HG02943 (cell line): Measurements from ENCODE around the gene SLC16A3.
A peak's percentile ranks its signal among the peaks of the same experiment; 100 is the strongest.
"Not testable (repeated sequence)": the region's sequence is repeated elsewhere in the genome, so short reads cannot be mapped to it uniquely, and the experiment has no call there.

Experiments
- ATAC-seq: cut with Tn5 transposase; IDR thresholded peaks from one replicate; pipeline ENCODE4 v1.9.1; 2021; ENCODE audit warnings: mild to moderate bottlenecking, low read depth, moderate library complexity; ENCODE audit not compliant: unreplicated experiment

Gene SLC16A3

GRCh38 chr17:82259972-82260961, 31.4 kb downstream of the SLC16A3 start:
- not testable (repeated sequence) for ATAC-seq

- no peak for ATAC-seq
Measured at GRCh38 chr17:82262344-82262743, 33.5 kb downstream of the SLC16A3 start.

DNA sequence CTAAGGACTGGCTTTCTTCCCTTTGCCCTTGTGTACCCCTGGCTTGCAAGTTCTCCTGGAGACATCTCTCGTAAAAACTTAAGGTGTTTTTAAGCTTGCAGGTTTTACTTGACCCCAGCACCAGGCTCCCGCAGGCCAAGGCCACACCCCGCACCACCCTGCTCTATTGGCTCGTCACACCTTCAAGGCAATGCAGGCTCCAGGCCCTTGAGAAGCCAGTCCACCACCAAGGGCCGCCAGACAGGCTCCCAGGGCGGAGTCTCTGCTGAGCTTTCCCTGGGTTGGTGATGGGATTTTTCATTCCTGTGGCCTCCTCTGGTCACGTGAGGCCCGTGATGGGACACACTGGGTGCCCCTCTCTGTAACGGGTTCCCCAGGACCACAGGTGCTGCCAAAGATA, 34.8 kb downstream of the SLC16A3 start:
- no peak for ATAC-seq

- ATAC-seq, result no peak
Measured at GRCh38 chr17:82266142-82266541, 37.3 kb downstream of the SLC16A3 start.

- ATAC-seq, result no peak
Measured at GRCh38 chr17:82267575-82268379, 38.9 kb downstream of the SLC16A3 start.

DNA sequence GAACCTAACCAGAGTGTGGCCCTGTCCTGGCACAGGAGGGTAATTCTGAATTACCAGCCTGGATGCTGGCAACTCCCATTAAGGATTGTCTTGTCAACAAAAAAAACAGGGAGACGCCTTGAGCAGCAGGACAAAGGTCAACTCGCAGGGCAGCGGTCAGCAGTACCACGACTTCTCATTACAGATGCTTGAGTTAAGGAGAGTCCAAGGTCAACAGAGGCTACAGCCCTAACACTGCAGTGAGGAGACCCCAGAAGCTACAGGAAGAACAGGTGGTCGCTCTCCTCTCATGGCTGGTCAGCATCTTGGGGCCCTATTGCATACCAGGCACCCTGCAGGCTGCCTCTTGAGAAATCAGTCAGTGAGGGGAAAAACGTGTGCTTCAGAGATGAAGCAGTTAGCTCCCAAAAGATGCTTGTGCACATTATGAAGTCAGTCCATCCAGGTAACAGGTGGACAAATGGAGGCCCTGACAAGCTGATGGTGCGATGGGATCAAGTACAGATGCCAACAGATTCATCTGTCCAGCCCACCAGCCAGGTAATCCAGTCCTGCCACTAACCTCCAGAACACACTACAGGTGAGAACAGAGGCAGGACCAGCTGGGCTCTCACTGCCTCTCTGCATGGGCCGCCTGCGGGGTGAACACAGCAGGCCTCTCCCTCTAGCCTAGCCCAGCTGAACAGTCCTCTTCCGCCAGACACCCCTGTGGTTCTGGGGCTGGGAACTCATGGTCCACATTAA, 40.5 kb downstream of the SLC16A3 start:
- no peak for ATAC-seq

- ATAC-seq, result no peak
Measured at GRCh38 chr17:82269882-82270500, 41.1 kb downstream of the SLC16A3 start.

DNA sequence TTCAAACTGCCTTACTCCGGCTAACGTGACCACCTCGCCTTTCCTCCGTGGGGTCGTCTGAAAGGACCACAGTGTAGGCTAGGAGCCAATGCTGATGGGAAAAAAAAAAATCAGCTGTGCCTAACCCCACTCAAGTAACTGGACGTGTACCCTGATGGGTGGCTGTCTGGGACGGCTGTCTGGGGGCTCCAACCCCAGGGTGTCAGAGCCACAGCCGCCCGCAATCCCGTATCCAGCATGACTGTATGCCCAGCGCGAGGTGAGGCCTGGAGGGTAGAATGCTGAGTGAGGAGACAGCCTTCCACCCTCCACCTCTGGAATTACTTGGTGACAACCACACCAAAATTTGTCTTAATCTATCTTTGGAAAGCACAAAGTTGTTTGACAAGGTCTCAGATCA, 41.8 kb downstream of the SLC16A3 start:
- no peak for ATAC-seq

DNA sequence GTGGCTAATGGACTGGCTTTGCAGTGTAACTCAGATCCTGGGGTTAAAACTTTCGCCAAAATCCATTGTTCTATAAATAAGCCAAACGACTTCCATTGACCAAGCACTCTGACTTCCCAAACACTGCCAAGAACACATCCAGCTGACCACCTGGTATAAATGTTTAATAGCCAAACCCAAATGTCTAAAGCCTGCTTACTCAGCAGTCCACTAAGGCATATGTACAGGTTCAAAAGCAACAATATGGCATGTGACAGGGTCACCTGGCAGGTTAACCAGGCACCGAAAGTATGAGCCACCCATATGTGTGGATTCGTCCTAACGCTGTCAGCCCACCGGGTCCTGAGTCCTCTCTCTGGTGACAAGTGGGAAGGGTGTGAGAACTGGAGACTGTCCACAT, 42.6 kb downstream of the SLC16A3 start:
- no peak for ATAC-seq

GRCh38 chr17:82272495-82273326, 43.9 kb downstream of the SLC16A3 start:
- no peak for ATAC-seq

- peak; percentile 63 for ATAC-seq
Measured at GRCh38 chr17:82273327-82274133, 44.7 kb downstream of the SLC16A3 start, which contains the start of gene CSNK1D. CSNK1D (minus strand) TSS chr17:82273700; CDS start chr17:82273381, 319 bp downstream.

- no peak for ATAC-seq
Measured at GRCh38 chr17:82274134-82275020, 45.5 kb downstream of the SLC16A3 start.

- ATAC-seq, result no peak
Measured at GRCh38 chr17:82275326-82275725, 46.5 kb downstream of the SLC16A3 start.

- ATAC-seq, result no peak
Measured at GRCh38 chr17:82276938-82277337, 48.1 kb downstream of the SLC16A3 start.

- no peak for ATAC-seq
Measured at GRCh38 chr17:82277851-82278250, 49.0 kb downstream of the SLC16A3 start.

- no peak for ATAC-seq
Measured at GRCh38 chr17:82278308-82278707, 49.5 kb downstream of the SLC16A3 start.

GRCh38 chr17:82278786-82279391, 50.0 kb downstream of the SLC16A3 start:
- ATAC-seq, result no peak
